Spinal cord (tissue), 10 donors: ENCODE measurements around the gene XPR1. TPM values are rescaled to one million over a fixed set of nuclear protein-coding genes. Genes with fewer than 3 reads are reported as not detected.

Experiments
- DNase-seq, 6 donors: peaks; one replicate each; pipeline versions ENCODE4 v3.0.0 to v3.0.0-alpha.2; 2013 to 2015; ENCODE audit warnings: low spot score in 6 of 6, low read depth in 4 of 6
- H3K27ac ChIP-seq: one replicate; pipeline ENCODE4 v1.5.1; 2013; ENCODE audit warnings: low read depth, low read length, control low read depth
- H3K27me3 ChIP-seq: one replicate; pipeline ENCODE4 v1.6.1; 2013; ENCODE audit warnings: low read length; ENCODE audit not compliant: control insufficient read depth, insufficient read depth
- H3K36me3 ChIP-seq: one replicate; pipeline ENCODE4 v1.6.1; 2013; ENCODE audit warnings: low read length; ENCODE audit not compliant: control insufficient read depth, insufficient read depth
- H3K4me1 ChIP-seq: one replicate; pipeline ENCODE4 v1.6.1; 2013; ENCODE audit warnings: low read length; ENCODE audit not compliant: control insufficient read depth, insufficient read depth
- H3K4me3 ChIP-seq: one replicate; pipeline ENCODE4 v1.5.1; 2013; ENCODE audit warnings: low read depth, low read length, control low read depth
- H3K9me3 ChIP-seq: one replicate; pipeline ENCODE4 v1.6.1; 2013; ENCODE audit warnings: low read length; ENCODE audit not compliant: control insufficient read depth, insufficient read depth
- WGBS: methylation state at CpG from one replicate; pipeline ENCODE4 v1.1.5; 2013; ENCODE audit warnings: missing lambda C conversion rate; ENCODE audit not compliant: insufficient coverage; 5-methylcytosine and 5-hydroxymethylcytosine counted together
- polyA plus RNA-seq, 2 donors: library from polyadenylated mRNA; unstranded; fragments of 120-200 nt; gene quantifications; one replicate each; pipeline ENCODE4 v1.2.1, GENCODE V29; 2013; ENCODE audit not compliant: insufficient read length in 2 of 2
- total RNA-seq, 2 donors: library from RNA; depleted of rRNA in 1 of 2; stranded (reverse); fragments of 120-200 nt in 1 of 2; fragments of >200 nt in 1 of 2; gene quantifications; one replicate each; pipeline versions ENCODE4 v1.2.3 to v1.2.4, GENCODE V29; 2013 to 2014
- donor health status: healthy.

XPR1 gene
- total and polyA plus RNA-seq, 4 donors = 38.0 to 110 (median 69.8) TPM

GRCh38 chr1:180597520-180597919 is 34.3 kb upstream of the XPR1 start:
- H3K36me3 ChIP-seq = no peaks in the 10 kb centered on the region
- no peak for DNase-seq
- H3K27ac ChIP-seq = no peak overlapping the region
- H3K4me3 ChIP-seq = no peak overlapping the region
- no peaks in the 10 kb centered on the region for H3K9me3 ChIP-seq
- H3K27me3 ChIP-seq = no peaks in the 10 kb centered on the region
- peaks cover 7% of the 10 kb centered on the region for H3K4me1 ChIP-seq

- DNase-seq = peak in 2 of 6 donors; percentile 42 to 73
- WGBS = 17% methylated on average over 1 of the region's 6 CpGs
Measured at GRCh38 chr1:180598333-180598974, 33.4 kb upstream of the XPR1 start.

GRCh38 chr1:180600343-180600742 is 31.5 kb upstream of the XPR1 start:
- H3K36me3 ChIP-seq = no peaks in the 10 kb centered on the region
- H3K27ac ChIP-seq = no peak overlapping the region
- no peak overlapping the region for H3K4me3 ChIP-seq
- H3K27me3 ChIP-seq = no peaks in the 10 kb centered on the region
- H3K9me3 ChIP-seq = no peaks in the 10 kb centered on the region
- 100% methylated on average over 1 of the region's 1 CpG for WGBS
- DNase-seq = no peak
- H3K4me1 ChIP-seq = peaks cover 2% of the 10 kb centered on the region

More at GRCh38 chr1:180598333-180598974, 33.4 kb upstream of the XPR1 start:
- no peaks in the 10 kb centered on the region for H3K9me3 ChIP-seq
- H3K4me3 ChIP-seq = no peak overlapping the region
- peaks cover 6% of the 10 kb centered on the region for H3K4me1 ChIP-seq
- H3K27me3 ChIP-seq = no peaks in the 10 kb centered on the region
- H3K36me3 ChIP-seq = no peaks in the 10 kb centered on the region
- H3K27ac ChIP-seq = no peak overlapping the region

- no peaks in the 10 kb centered on the region for H3K9me3 ChIP-seq
- no peaks in the 10 kb centered on the region for H3K4me1 ChIP-seq
- DNase-seq = no peak
- H3K36me3 ChIP-seq = no peaks in the 10 kb centered on the region
- H3K4me3 ChIP-seq = no peak overlapping the region
- 90% methylated on average over 1 of the region's 1 CpG for WGBS
- no peak overlapping the region for H3K27ac ChIP-seq
- H3K27me3 ChIP-seq = no peaks in the 10 kb centered on the region
Measured at GRCh38 chr1:180601512-180601911, 30.3 kb upstream of the XPR1 start.

- H3K27me3 ChIP-seq = no peaks in the 10 kb centered on the region
- no peaks in the 10 kb centered on the region for H3K36me3 ChIP-seq
- WGBS = 95% methylated on average over 6 of the region's 6 CpGs
- no peak overlapping the region for H3K4me3 ChIP-seq
- H3K27ac ChIP-seq = no peak overlapping the region
- H3K4me1 ChIP-seq = no peaks in the 10 kb centered on the region
- no peak for DNase-seq
- H3K9me3 ChIP-seq = no peaks in the 10 kb centered on the region
Measured at GRCh38 chr1:180603223-180603849, 28.5 kb upstream of the XPR1 start.

- no peak overlapping the region for H3K27ac ChIP-seq
- no peak for DNase-seq
- H3K36me3 ChIP-seq = no peaks in the 10 kb centered on the region
- no peak overlapping the region for H3K4me3 ChIP-seq
- no peaks in the 10 kb centered on the region for H3K4me1 ChIP-seq
- no peaks in the 10 kb centered on the region for H3K9me3 ChIP-seq
- 79% methylated on average over 1 of the region's 2 CpGs for WGBS
- H3K27me3 ChIP-seq = no peaks in the 10 kb centered on the region
Measured at GRCh38 chr1:180603850-180604226, 28.0 kb upstream of the XPR1 start.

- H3K9me3 ChIP-seq = no peaks in the 10 kb centered on the region
- H3K27me3 ChIP-seq = no peaks in the 10 kb centered on the region
- no peak overlapping the region for H3K27ac ChIP-seq
- DNase-seq = peak in 1 of 6 donors; percentile 65
- no peaks in the 10 kb centered on the region for H3K4me1 ChIP-seq
- no peak overlapping the region for H3K4me3 ChIP-seq
- 9% methylated on average over 1 of the region's 2 CpGs for WGBS
- no peaks in the 10 kb centered on the region for H3K36me3 ChIP-seq
Measured at GRCh38 chr1:180606155-180606554, 25.7 kb upstream of the XPR1 start.

- Histone ChIP-seq H3K9me3 (no peaks in the 10 kb centered on the region), H3K4me1 (no peaks in the 10 kb centered on the region), H3K27me3 (no peaks in the 10 kb centered on the region), H3K4me3 (no peak overlapping the region), H3K27ac (no peak overlapping the region), H3K36me3 (no peaks in the 10 kb centered on the region)
- DNase-seq = peak in 1 of 6 donors; percentile 50
- 90% methylated on average over 3 of the region's 7 CpGs for WGBS
Measured at GRCh38 chr1:180609643-180610555, 21.9 kb upstream of the XPR1 start.

GRCh38 chr1:180610556-180611015 is 21.2 kb upstream of the XPR1 start:
- no peaks in the 10 kb centered on the region for H3K4me1 ChIP-seq
- no peaks in the 10 kb centered on the region for H3K36me3 ChIP-seq
- H3K27me3 ChIP-seq = no peaks in the 10 kb centered on the region
- 54% methylated on average over 2 of the region's 3 CpGs for WGBS
- DNase-seq = no peak
- no peak overlapping the region for H3K4me3 ChIP-seq
- H3K27ac ChIP-seq = no peak overlapping the region
- H3K9me3 ChIP-seq = no peaks in the 10 kb centered on the region
